GM12878 (cell line): Measurements from ENCODE around the gene EIF2A. TPM values are rescaled to one million over a fixed set of nuclear protein-coding genes. Genes with fewer than 3 reads are reported as not detected.

Experiments used
- E4F1 ChIP-seq: fragments of 450-650 bp; IDR thresholded peaks from 2 replicates; pipeline ENCODE4 v1.6.1; 2018; ENCODE audit warnings: borderline replicate concordance, mild to moderate bottlenecking; ENCODE audit not compliant: partially characterized antibody
- ELK1 ChIP-seq: IDR thresholded peaks from 2 replicates; pipeline ENCODE4 v1.6.1; 2012; ENCODE audit warnings: low read depth, low read length, improper control_type of control experiment
- MXI1 ChIP-seq: fragments of 150-350 bp; IDR thresholded peaks from 2 replicates; pipeline ENCODE4 v1.6.1; 2011; ENCODE audit warnings: low read depth, mild to moderate bottlenecking, inconsistent platforms, low read length, improper control_type of control experiment
- PAX8 ChIP-seq: fragments of 450-650 bp; IDR thresholded peaks from 2 replicates; pipeline ENCODE4 v1.6.1; 2017; ENCODE audit warnings: mild to moderate bottlenecking, moderate library complexity
- RCOR1 ChIP-seq: conservative IDR thresholded peaks from 2 replicates; pipeline ENCODE4 v1.6.1; 2012; ENCODE audit warnings: low read depth, low read length, improper control_type of control experiment
- STAT3 ChIP-seq: IDR thresholded peaks from 2 replicates; pipeline ENCODE4 v1.6.1; 2011; ENCODE audit warnings: low read depth, low read length, improper control_type of control experiment
- TBL1XR1 ChIP-seq: IDR thresholded peaks from 2 replicates; pipeline ENCODE4 v1.6.1; 2012; ENCODE audit warnings: low read depth, low read length, improper control_type of control experiment
- ZNF207 ChIP-seq: fragments of 450-650 bp; IDR thresholded peaks from 2 replicates; pipeline ENCODE4 v1.6.1; 2014; ENCODE audit warnings: antibody characterized with exemption, mild to moderate bottlenecking, borderline replicate concordance
- polyA plus RNA-seq, 11 experiments: library from polyadenylated mRNA; depleted of rRNA in 4 of 11; unstranded in 6 of 11; stranded (reverse) in 5 of 11; fragments of >200 nt; fragmentation: Nextera tagmentation in 4 of 11; fragmentation: Illumina TruSeq in 1 of 11; extraction: Ambion mirVana in 4 of 11; extraction: Trizol in 1 of 11; gene quantifications; 1 replicate in 1 of 11; 2 replicates in 10 of 11; pipeline versions ENCODE4 v1.2.1 to v1.2.3, GENCODE V29; 2011 to 2016; ENCODE audit warnings: inconsistent platforms in 2 of 11, missing spikeins in 2 of 11, low read depth in 1 of 11
- total RNA-seq, 4 experiments: library from RNA; depleted of rRNA in 3 of 4; stranded (reverse); fragments of >200 nt in 3 of 4; fragmentation: Illumina TruSeq in 1 of 4; extraction: Trizol in 1 of 4; gene quantifications; 2 replicates each; pipeline versions ENCODE4 v1.2.1 to v1.2.3, GENCODE V29; 2013 to 2021

EIF2A gene
- total and polyA plus RNA-seq, 10 of the 15 experiments (the other 5 are each of a cell fraction or from before 2014, with no cell fraction given), result 85.4 to 211 (median 136) TPM

DNA sequence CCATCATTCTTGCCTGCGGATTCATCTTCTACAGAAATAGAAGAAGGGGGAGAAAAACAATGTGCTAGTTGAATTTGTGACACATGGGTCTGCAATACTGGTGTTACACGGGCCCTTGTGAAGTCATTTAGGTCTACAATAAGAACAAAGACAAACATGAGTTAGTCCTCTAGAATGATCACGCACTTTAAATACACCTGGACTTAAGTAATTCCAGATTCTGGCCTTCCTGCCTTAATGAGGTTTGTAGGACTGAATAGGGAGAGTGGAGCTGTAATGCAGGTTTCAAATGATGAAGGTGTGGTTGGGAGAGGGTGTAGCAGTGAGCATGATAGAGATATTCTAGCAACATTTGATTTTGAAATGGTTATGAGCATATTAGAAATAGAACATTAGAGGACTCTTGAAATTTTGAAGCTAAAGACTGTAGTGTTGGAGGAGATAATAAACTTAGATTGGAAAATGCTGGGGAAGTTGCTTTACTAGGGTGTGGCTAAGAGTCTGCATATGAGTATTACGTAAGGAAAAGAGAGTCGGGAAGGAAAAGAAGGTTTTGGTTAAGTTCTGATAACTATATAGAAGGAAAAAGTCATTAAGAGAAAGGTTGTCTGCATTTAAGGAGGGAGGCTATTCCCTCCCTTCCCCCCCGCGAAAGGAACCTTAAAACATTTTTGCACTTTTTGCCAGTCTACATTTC, 606 bp downstream of the EIF2A start (continued):
- 0 out of 2 replicates have a peak, but pooled peaks have one; percentile 5 for TF ChIP-seq ELK1
- 0 out of 2 replicates have a peak, but pooled peaks have one; percentile 6 for TF ChIP-seq TBL1XR1
- no peak for TF ChIP-seq PAX8
- no peak; the same call in 1 of the 2 replicates for TF ChIP-seq MXI1
- TF ChIP-seq E4F1, result no peak
- no peak for TF ChIP-seq RCOR1
- TF ChIP-seq STAT3, result 0 out of 2 replicates have a peak, but pooled peaks have one; percentile 10
- TF ChIP-seq ZNF207, result no peak
